Dedifferentiated amniotic fluid mesenchymal stem cell (primary cell): ENCODE data around the gene MFSD2B.

Experiments used
- DNase-seq: peaks from one replicate; pipeline ENCODE4 v3.0.0-alpha.2; 2016; ENCODE audit errors: extremely low spot score

The MFSD2B gene

DNA sequence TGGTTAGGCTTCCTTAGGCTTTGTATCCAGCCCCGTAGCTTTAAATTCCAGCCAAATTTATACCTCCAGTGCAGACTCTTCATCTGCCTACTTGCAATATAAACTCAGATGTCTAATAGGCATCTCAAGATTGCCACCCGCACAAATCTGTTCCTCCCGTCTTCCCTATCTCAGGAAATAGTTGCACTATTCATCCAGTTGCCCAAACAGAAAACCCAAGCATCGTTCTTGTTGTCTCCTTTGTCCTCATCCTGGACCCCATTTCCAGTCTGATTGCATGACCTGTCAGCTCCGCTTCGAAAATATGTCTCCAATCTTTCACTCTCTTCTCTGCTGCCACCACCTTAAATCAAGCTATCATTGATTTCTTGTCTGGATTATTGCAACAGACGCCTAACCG, 41.9 kb downstream of the MFSD2B start:
- DNase-seq, result no peak

DNA sequence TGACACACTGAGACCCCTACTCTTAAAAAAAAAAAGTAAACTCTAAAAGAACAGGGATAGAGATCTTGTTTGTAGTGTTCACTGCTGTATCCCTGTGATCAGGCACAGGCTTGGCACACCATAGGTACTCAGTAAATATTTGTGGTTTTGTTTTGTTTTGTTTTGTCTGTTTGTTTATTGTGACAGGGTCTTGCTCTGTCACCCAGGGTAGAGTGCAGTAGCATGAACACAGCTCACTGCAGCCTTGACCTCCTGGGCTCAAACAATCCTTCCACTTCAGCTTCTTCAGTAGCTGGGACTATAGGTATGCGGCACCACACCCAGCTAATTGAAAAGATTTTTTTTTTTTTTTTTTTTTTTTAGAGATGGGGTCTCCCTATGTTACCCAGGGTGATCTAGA, 43.1 kb downstream of the MFSD2B start:
- DNase-seq, result no peak

DNA sequence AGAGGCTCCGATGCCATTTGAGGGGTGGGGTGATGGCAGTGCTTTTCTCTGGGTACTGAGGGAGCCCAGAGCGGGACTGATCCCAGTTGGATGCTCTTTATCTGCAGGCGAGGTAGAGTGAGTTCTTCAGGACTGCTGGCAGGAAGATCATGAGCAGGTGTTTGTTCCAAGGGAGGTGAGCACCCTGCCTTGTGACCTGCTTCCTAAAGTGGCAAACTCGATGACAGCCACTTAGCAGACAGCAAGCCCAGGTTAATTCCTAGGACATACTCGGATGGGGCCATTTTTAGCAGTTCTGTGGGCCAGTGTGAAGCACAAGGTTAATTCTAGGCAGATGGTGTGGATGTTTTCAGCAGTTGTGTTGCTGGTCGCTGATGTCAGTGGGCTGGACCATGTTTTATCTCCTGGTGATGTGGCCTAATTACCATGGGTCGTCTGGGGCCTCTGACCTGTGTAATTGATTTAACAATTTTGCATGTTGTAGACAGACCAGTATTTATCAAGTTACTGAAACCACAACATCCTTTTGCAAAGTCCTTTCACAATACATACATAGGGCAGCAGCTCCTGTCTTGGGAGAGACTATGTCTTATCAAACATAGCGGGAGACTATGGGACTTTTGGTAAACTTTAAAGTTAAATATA, 44.6 kb downstream of the MFSD2B start:
- DNase-seq, result no peak

DNA sequence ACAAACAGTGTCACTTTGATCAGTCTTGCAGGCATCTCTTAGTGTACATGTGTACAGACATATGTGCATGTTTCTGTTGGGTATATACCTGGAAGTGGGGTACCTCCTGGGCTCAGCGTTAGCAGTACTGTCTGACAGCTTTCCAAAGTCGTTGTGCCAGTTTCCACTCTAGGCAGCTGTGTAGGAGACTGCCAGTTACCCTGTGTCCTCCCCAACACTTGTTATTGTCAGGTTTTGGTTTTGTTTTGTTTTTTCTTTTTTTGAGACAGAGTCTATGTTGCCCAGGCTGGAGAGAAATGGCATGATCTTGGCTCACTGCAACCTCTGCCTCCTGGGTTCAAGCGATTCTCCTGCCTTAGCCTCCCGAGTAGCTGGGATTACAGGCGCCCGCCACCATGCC, 45.9 kb downstream of the MFSD2B start:
- no peak for DNase-seq

DNA sequence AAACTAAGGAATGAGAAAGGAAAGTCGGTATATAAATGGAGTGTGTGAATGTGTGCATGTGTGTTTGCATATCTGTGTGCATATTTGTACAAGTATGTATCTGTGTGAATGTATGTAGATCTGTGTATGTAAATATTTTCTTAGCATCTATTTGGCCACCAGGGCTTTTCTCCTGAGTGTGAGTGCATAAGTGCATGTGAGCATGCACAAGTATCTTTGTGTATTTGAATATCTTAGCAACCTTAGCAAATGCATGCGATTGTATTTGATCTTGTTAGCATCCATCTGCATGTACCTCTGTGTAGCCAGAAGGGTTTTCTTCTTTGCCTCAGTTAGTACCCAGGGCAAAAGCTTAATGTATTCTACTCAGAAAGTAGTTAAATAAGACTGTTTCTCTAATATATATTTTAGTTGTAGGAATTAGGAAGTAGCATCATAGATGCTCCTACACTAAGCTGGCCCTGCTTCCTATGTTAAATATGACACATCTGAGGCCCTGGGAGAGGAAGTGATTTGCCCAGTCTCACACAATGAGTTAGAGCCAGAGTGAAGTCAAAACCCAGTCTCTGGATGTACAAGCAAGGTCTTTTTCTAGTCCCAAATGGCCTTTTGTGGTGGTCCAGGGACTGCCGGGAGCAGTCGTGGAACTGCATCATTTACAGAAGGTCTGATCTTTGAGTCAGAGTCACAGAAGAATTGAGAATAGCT, 48.8 kb downstream of the MFSD2B start:
- no peak for DNase-seq

DNA sequence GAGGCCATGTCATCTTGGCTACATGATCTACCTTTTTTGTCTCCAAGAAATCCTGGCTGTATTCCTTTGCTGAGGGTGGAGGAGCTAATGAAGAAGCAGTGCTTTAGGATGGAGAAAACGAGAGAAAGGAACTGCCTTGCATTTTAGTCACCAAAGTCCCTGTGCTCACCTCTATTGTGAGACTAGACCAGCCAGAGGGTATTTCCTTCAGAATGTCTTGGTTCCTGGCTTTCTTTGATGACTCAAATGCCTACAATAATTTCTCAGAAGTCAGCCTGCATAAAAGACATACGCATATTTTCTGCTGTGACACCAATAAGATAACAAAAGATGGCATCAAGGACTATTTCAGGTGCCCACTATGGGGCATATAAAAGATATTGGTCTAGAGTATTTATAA, 55.5 kb downstream of the MFSD2B start:
- DNase-seq, result no peak

DNA sequence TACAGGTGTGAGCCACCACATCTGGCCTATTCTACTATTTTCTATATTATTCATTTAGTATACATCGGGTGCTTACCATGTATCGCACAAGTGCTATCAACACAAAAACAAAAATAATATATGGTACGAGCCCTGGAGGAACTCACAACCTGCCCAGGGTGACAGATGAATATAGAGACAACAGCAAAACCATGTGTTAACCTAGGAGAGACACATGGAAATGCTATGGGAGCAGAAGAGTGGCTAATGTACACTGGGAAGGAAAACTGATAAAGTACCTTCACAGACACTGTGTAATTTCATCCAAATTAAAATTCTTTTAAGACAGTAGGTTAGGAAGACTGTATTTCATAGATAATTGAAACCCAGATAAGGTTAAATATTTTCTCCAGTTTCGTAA, 62.4 kb downstream of the MFSD2B start:
- no peak for DNase-seq

DNA sequence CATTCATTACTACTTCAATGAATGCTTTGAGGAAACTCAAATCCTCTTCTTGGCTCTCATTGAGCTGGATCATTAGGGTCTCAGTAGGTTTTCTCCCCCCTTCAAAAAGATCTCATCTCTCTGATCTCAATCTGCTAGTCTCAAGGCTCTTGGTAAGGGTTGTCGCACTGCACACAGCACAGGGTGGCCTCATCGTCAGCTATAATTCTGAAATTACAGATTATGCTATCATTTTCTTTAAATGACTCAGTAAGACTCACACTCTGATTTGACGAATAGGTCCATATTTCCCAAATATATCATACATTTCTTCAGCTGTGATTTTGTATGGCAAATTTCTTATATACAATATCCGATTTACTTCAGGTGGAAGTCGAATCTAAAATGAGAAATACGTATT, 63.9 kb downstream of the MFSD2B start:
- no peak for DNase-seq

DNA sequence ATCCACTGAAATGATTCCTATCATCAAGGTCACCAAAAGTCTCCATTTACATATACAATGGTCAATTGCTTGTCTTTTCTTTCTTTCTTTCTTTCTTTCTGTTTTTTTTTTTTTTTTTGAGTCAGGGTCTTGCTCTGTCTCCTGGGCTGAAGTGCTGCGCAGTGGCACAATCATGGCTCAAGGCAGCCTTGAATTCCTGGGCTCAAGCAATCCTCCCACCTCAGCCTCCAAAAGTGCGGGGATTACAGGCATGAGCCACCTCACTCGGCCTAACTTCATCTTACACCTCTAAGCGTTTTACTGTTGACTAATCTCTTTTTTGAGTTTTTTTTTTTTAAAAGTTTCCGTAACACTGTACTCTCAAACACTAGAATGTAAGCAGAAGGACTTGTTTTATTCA, 65.4 kb downstream of the MFSD2B start:
- no peak for DNase-seq
